ENCODE measurements around the gene CRNKL1.
"Not testable (repeated sequence)": the region's sequence is repeated elsewhere in the genome, so short reads cannot be mapped to it uniquely, and the experiment has no call there.

The CRNKL1 gene

GRCh38 chr20:20014659-20015058 is 37.6 kb downstream of the CRNKL1 start:
- Histone ChIP-seq H3K27me3 (ENCODE audit: insufficient read depth, low read depth, severe bottlenecking) (no peaks in the 10 kb centered on the region), H3K9me3 (ENCODE audit: severe bottlenecking) (no peaks in the 10 kb centered on the region), H3K27ac (no peak overlapping the region), H3K4me3 (ENCODE audit: low read depth, low read length) (no peak overlapping the region), H3K36me3 (peaks cover 10% of the 10 kb centered on the region)
- DNase-seq: no peak
- TF ChIP-seq CTCF (IDR thresholded peaks at IDR 0.05; ENCODE audit: low read depth, low read length): no peak

- H3K27ac ChIP-seq: no peak overlapping the region
- TF ChIP-seq CTCF (IDR thresholded peaks at IDR 0.05; ENCODE audit: low read depth, low read length): no peak
- no peak overlapping the region for H3K4me3 ChIP-seq (ENCODE audit: low read depth, low read length)
- H3K27me3 ChIP-seq (ENCODE audit: insufficient read depth, low read depth, severe bottlenecking): no peaks in the 10 kb centered on the region
- H3K9me3 ChIP-seq (ENCODE audit: severe bottlenecking): no peaks in the 10 kb centered on the region
- H3K36me3 ChIP-seq: no peaks in the 10 kb centered on the region; the same call in 1 of the 2 replicates
- no peak for DNase-seq
Observed at GRCh38 chr20:20012541-20012940, 39.7 kb downstream of the CRNKL1 start.

- Histone ChIP-seq H3K9me3 (ENCODE audit: severe bottlenecking) (no peaks in the 10 kb centered on the region), H3K4me3 (ENCODE audit: low read depth, low read length) (no peak overlapping the region), H3K36me3 (no peaks in the 10 kb centered on the region), H3K27me3 (ENCODE audit: insufficient read depth, low read depth, severe bottlenecking) (no peaks in the 10 kb centered on the region), H3K27ac (no peak overlapping the region)
- DNase-seq: no peak
- TF ChIP-seq CTCF (IDR thresholded peaks at IDR 0.05; ENCODE audit: low read depth, low read length): no peak
Observed at GRCh38 chr20:20010639-20011500, 41.4 kb downstream of the CRNKL1 start.

- TF ChIP-seq CTCF (IDR thresholded peaks at IDR 0.05; ENCODE audit: low read depth, low read length): no peak
- H3K27me3 ChIP-seq (ENCODE audit: insufficient read depth, low read depth, severe bottlenecking): no peaks in the 10 kb centered on the region
- DNase-seq: no peak
- no peaks in the 10 kb centered on the region for H3K9me3 ChIP-seq (ENCODE audit: severe bottlenecking)
- H3K36me3 ChIP-seq: no peaks in the 10 kb centered on the region
- no peak overlapping the region for H3K27ac ChIP-seq
- no peak overlapping the region for H3K4me3 ChIP-seq (ENCODE audit: low read depth, low read length)
Observed at GRCh38 chr20:20009784-20010253, 42.4 kb downstream of the CRNKL1 start.

- H3K9me3 ChIP-seq (ENCODE audit: severe bottlenecking): no peaks in the 10 kb centered on the region
- H3K4me3 ChIP-seq (ENCODE audit: low read depth, low read length): no peak overlapping the region
- no peaks in the 10 kb centered on the region for H3K36me3 ChIP-seq
- no peak overlapping the region for H3K27ac ChIP-seq
- no peaks in the 10 kb centered on the region for H3K27me3 ChIP-seq (ENCODE audit: insufficient read depth, low read depth, severe bottlenecking)
- DNase-seq: no peak
- TF ChIP-seq CTCF (IDR thresholded peaks at IDR 0.05; ENCODE audit: low read depth, low read length): no peak
Observed at GRCh38 chr20:20005342-20005741, 46.9 kb downstream of the CRNKL1 start.

GRCh38 chr20:20003955-20004322 is 48.3 kb downstream of the CRNKL1 start:
- H3K36me3 ChIP-seq; DNase-seq; H3K27me3 ChIP-seq (ENCODE audit: insufficient read depth, low read depth, severe bottlenecking); H3K9me3 ChIP-seq (ENCODE audit: severe bottlenecking); H3K4me3 ChIP-seq (ENCODE audit: low read depth, low read length); H3K27ac ChIP-seq: not testable (repeated sequence)
